H1 (cell line): ENCODE data around the gene RAB40A. TPM values are rescaled to one million over a fixed set of nuclear protein-coding genes. Genes with fewer than 3 reads are reported as not detected.

Experiments used
- CTCF ChIA-PET: fragments of 300-600 bp; sonication (Branson Sonifier 250); formaldehyde crosslinking; loops from one replicate; lab custom pipeline; 2021; ENCODE audit not compliant: partially characterized antibody; lab: Charles Lee
- POLR2A ChIA-PET: fragments of 300-600 bp; sonication (Branson Sonifier 250); formaldehyde crosslinking; loops from one replicate; lab custom pipeline; 2021; ENCODE audit warnings: inconsistent platforms; ENCODE audit not compliant: partially characterized antibody; lab: Charles Lee
- DNase-seq, 2 experiments: peaks; one replicate each; pipeline versions ENCODE4 v3.0.0 to v3.0.0-alpha.2; 2010 to 2022; ENCODE audit warnings: low spot score in 2 of 2, low read depth in 1 of 2, mixed read lengths in 1 of 2
- FAIRE-seq: peaks from 2 replicates; lab custom pipeline; 2011; peaks lifted over from hg19 to GRCh38; lab: Jason Lieb, UNC
- H2AFZ ChIP-seq: 2 replicates; pipeline ENCODE4 v1.8.1; 2012; ENCODE audit warnings: low read length, inconsistent platforms
- H2AK5ac ChIP-seq: 2 replicates; pipeline ENCODE4 v1.6.1; 2013; ENCODE audit warnings: low read depth, low read length
- H2BK120ac ChIP-seq: replicated peaks from 2 replicates; pipeline ENCODE3; 2013; ENCODE audit warnings: low read depth, low read length, inconsistent platforms
- H2BK12ac ChIP-seq: 2 replicates; pipeline ENCODE4 v1.6.1; 2013; ENCODE audit warnings: low read depth, low read length
- H2BK15ac ChIP-seq: 2 replicates; pipeline ENCODE4 v1.6.1; 2013; ENCODE audit warnings: low read length
- H2BK20ac ChIP-seq: 2 replicates; pipeline ENCODE4 v1.6.1; 2013; ENCODE audit warnings: low read length
- H2BK5ac ChIP-seq: 2 replicates; pipeline ENCODE4 v1.6.1; 2013; ENCODE audit warnings: low read depth, low read length
- H3K14ac ChIP-seq: 2 replicates; pipeline ENCODE4 v1.6.1; 2013; ENCODE audit warnings: inconsistent platforms; ENCODE audit not compliant: insufficient read length
- H3K18ac ChIP-seq: 2 replicates; pipeline ENCODE4 v1.6.1; 2013; ENCODE audit warnings: low read length; ENCODE audit errors: extremely low read depth
- H3K23ac ChIP-seq: 2 replicates; pipeline ENCODE4 v1.6.1; 2013; ENCODE audit warnings: inconsistent platforms; ENCODE audit not compliant: insufficient read length
- H3K23me2 ChIP-seq: 2 replicates; pipeline ENCODE4 v1.6.1; 2013; ENCODE audit warnings: low read depth, low read length
- H3K27ac ChIP-seq: 2 replicates; pipeline ENCODE4 v1.6.1; 2011; ENCODE audit warnings: low read depth, low read length, inconsistent platforms
- H3K27me3 ChIP-seq, 4 experiments: replicated peaks in 1 of 4; 1 replicate in 1 of 4; 2 replicates in 3 of 4; pipeline versions ENCODE4 v1.6.1 to v1.8.1; 2011 to 2013; ENCODE audit warnings: low read length in 3 of 4, mild to moderate bottlenecking in 3 of 4, inconsistent platforms in 2 of 4, mixed read lengths in 2 of 4, moderate library complexity in 1 of 4; ENCODE audit not compliant: control insufficient read depth in 3 of 4, insufficient read depth in 3 of 4; ENCODE audit errors: extremely low read depth in 1 of 4
- H3K36me3 ChIP-seq, 4 experiments: 2 replicates each; pipeline versions ENCODE4 v1.6.1 to v1.8.1; 2011 to 2013; ENCODE audit warnings: mild to moderate bottlenecking in 4 of 4, low read length in 3 of 4, moderate library complexity in 2 of 4, control low read depth in 1 of 4, inconsistent platforms in 1 of 4; ENCODE audit not compliant: insufficient read depth in 4 of 4, control insufficient read depth in 2 of 4
- H3K4ac ChIP-seq: replicated peaks from 2 replicates; pipeline ENCODE3; 2013; ENCODE audit warnings: low read length, low read depth, mixed read lengths, inconsistent platforms; ENCODE audit not compliant: insufficient read length
- H3K4me1 ChIP-seq, 4 experiments: replicated peaks in 1 of 4; 1 replicate in 1 of 4; 2 replicates in 3 of 4; pipeline versions ENCODE4 v1.6.1 to v1.8.1; 2011 to 2013; ENCODE audit warnings: low read length in 3 of 4, inconsistent platforms in 2 of 4, mixed read lengths in 1 of 4; ENCODE audit not compliant: insufficient read depth in 4 of 4, control insufficient read depth in 3 of 4
- H3K4me2 ChIP-seq, 2 experiments: 2 replicates each; pipeline versions ENCODE4 v1.6.1 to v1.8.1; 2011 to 2013; ENCODE audit warnings: low read depth in 2 of 2, low read length in 2 of 2, control low read depth in 1 of 2, inconsistent platforms in 1 of 2, mild to moderate bottlenecking in 1 of 2; ENCODE audit not compliant: insufficient read depth in 1 of 2
- H3K4me3 ChIP-seq, 4 experiments: fragments of 200-600, 300-600 bp in 1 of 4; sonication (generic), shearing (Covaris generic), sonication (Bioruptor Twin) in 1 of 4; 2 replicates each; pipeline versions ENCODE4 v1.5.1 to v1.8.1; 2011 to 2016; ENCODE audit warnings: low read length in 4 of 4, low read depth in 3 of 4, control low read depth in 2 of 4, inconsistent platforms in 2 of 4, mild to moderate bottlenecking in 2 of 4, mixed read lengths in 1 of 4, moderate library complexity in 1 of 4; ENCODE audit not compliant: insufficient read depth in 2 of 4; ENCODE audit errors: extremely low read depth in 1 of 4
- H3K56ac ChIP-seq: replicated peaks from 2 replicates; pipeline ENCODE3; 2013; ENCODE audit warnings: low read depth, mild to moderate bottlenecking, mixed read lengths, low read length, inconsistent platforms; ENCODE audit not compliant: insufficient read length
- H3K79me1 ChIP-seq: 2 replicates; pipeline ENCODE4 v1.6.1; 2013; ENCODE audit warnings: low read depth, low read length, control low read depth
- H3K79me2 ChIP-seq, 2 experiments: 2 replicates each; pipeline versions ENCODE4 v1.6.1 to v1.8.1; 2012 to 2013; ENCODE audit warnings: low read length in 2 of 2, mild to moderate bottlenecking in 2 of 2, inconsistent platforms in 1 of 2; ENCODE audit not compliant: insufficient read depth in 2 of 2, control insufficient read depth in 1 of 2
- H3K9ac ChIP-seq, 4 experiments: replicated peaks in 1 of 4; 1 replicate in 1 of 4; 2 replicates in 3 of 4; pipeline versions ENCODE4 v1.6.1 to v1.8.1; 2011 to 2013; ENCODE audit warnings: low read depth in 3 of 4, low read length in 3 of 4, control low read depth in 2 of 4, mild to moderate bottlenecking in 2 of 4, moderate library complexity in 2 of 4, inconsistent platforms in 1 of 4; ENCODE audit errors: extremely low read depth in 1 of 4
- H3K9me3 ChIP-seq, 2 experiments: 2 replicates each; pipeline versions ENCODE4 v1.6.1 to v1.8.1; 2012 to 2013; ENCODE audit warnings: mild to moderate bottlenecking in 2 of 2, moderate library complexity in 2 of 2, control low read depth in 1 of 2, inconsistent platforms in 1 of 2, low read depth in 1 of 2, low read length in 1 of 2, mixed read lengths in 1 of 2; ENCODE audit not compliant: insufficient read depth in 2 of 2
- H4K20me1 ChIP-seq, 2 experiments: replicated peaks in 1 of 2; 2 replicates each; pipeline versions ENCODE3 to v1.8.1; 2011 to 2013; ENCODE audit warnings: inconsistent platforms in 2 of 2, low read length in 2 of 2, mild to moderate bottlenecking in 1 of 2; ENCODE audit not compliant: insufficient read depth in 2 of 2, control insufficient read depth in 1 of 2
- H4K5ac ChIP-seq: 2 replicates; pipeline ENCODE4 v1.6.1; 2013; ENCODE audit warnings: low read length, low read depth, mixed read lengths, inconsistent platforms; ENCODE audit not compliant: insufficient read length
- H4K8ac ChIP-seq: 2 replicates; pipeline ENCODE4 v1.8.0; 2013; ENCODE audit warnings: mild to moderate bottlenecking, moderate library complexity, low read length, inconsistent platforms; ENCODE audit not compliant: insufficient read depth; ENCODE audit errors: extremely low read depth
- H4K91ac ChIP-seq: replicated peaks from 2 replicates; pipeline ENCODE3; 2013; ENCODE audit warnings: low read length, mixed read lengths, inconsistent platforms; ENCODE audit not compliant: insufficient read length
- CTCF ChIP-seq, 3 experiments: IDR thresholded peaks; 1 replicate in 2 of 3; 2 replicates in 1 of 3; pipeline versions ENCODE4 v1.5.1 to v1.6.1; 2011; ENCODE audit warnings: low read length in 3 of 3, mild to moderate bottlenecking in 3 of 3, inconsistent platforms in 2 of 3, low read depth in 1 of 3, moderate library complexity in 1 of 3; ENCODE audit not compliant: insufficient read depth in 1 of 3; ENCODE audit errors: control extremely low read depth in 1 of 3
- HDAC2 ChIP-seq, 2 experiments: fragments of 300-600 bp in 1 of 2; sonication (generic) in 1 of 2; IDR thresholded peaks; 2 replicates each; pipeline ENCODE4 v1.6.1; 2011 to 2012; ENCODE audit warnings: low read depth in 2 of 2, low read length in 2 of 2, mild to moderate bottlenecking in 2 of 2, moderate library complexity in 2 of 2, borderline replicate concordance in 1 of 2, inconsistent platforms in 1 of 2
- JUND ChIP-seq: IDR thresholded peaks from 2 replicates; pipeline ENCODE4 v1.6.1; 2011; ENCODE audit warnings: mild to moderate bottlenecking, improper control_type of control experiment, low read length
- RAD21 ChIP-seq, 2 experiments: IDR thresholded peaks in 1 of 2; conservative IDR thresholded peaks in 1 of 2; 2 replicates each; pipeline ENCODE4 v1.6.1; 2011; ENCODE audit warnings: low read depth in 2 of 2, low read length in 2 of 2, improper control_type of control experiment in 1 of 2, inconsistent platforms in 1 of 2, mild to moderate bottlenecking in 1 of 2, moderate library complexity in 1 of 2
- RXRA ChIP-seq: IDR thresholded peaks from 2 replicates; pipeline ENCODE4 v1.6.1; 2011; ENCODE audit warnings: low read depth, mild to moderate bottlenecking, low read length, moderate library complexity; ENCODE audit not compliant: insufficient read depth
- SP1 ChIP-seq: IDR thresholded peaks from 2 replicates; pipeline ENCODE4 v1.6.1; 2011; ENCODE audit warnings: low read depth, low read length
- SRF ChIP-seq: IDR thresholded peaks from 2 replicates; pipeline ENCODE4 v1.6.1; 2011; ENCODE audit warnings: mild to moderate bottlenecking, low read depth, low read length, moderate library complexity
- TAF1 ChIP-seq: IDR thresholded peaks from 2 replicates; pipeline ENCODE4 v1.6.1; 2011; ENCODE audit warnings: mild to moderate bottlenecking, low read depth, low read length
- TAF7 ChIP-seq: optimal IDR thresholded peaks from 2 replicates; pipeline ENCODE3; 2011; ENCODE audit warnings: low read depth, mild to moderate bottlenecking, inconsistent platforms, low read length, moderate library complexity, borderline replicate concordance
- ZNF274 ChIP-seq: IDR thresholded peaks from 2 replicates; pipeline ENCODE4 v1.7.0; 2012; ENCODE audit warnings: low read length, borderline replicate concordance; ENCODE audit errors: extremely low read depth
- WGBS, 2 experiments: shearing (Covaris generic) in 1 of 2; methylation state at CpG; one replicate each; pipeline versions ENCODE4 v1.1.6 to v1.1.7; 2013 to 2015; ENCODE audit warnings: low lambda C conversion rate in 2 of 2, mixed read lengths in 2 of 2, inconsistent platforms in 1 of 2, low coverage in 1 of 2, missing lambda C conversion rate in 1 of 2; ENCODE audit not compliant: insufficient replicate concordance in 2 of 2, insufficient coverage in 1 of 2, insufficient read length in 1 of 2; ENCODE audit errors: extremely low coverage in 1 of 2, missing lambda C conversion rate in 1 of 2; 5-methylcytosine and 5-hydroxymethylcytosine counted together
- polyA plus RNA-seq, 7 experiments: library from polyadenylated mRNA; depleted of rRNA in 3 of 7; stranded (reverse) in 5 of 7; unstranded in 2 of 7; fragments of >200 nt in 5 of 7; fragments of 200-250 nt in 2 of 7; gene quantifications; 1 replicate in 5 of 7; 2 replicates in 1 of 7; 4 replicates in 1 of 7; pipeline versions ENCODE4 v1.2.1 to v1.2.3, GENCODE V29; 2011 to 2013; ENCODE audit warnings: missing spikeins in 2 of 7, mixed read lengths in 2 of 7
- total RNA-seq: library from RNA; stranded (reverse); fragmentation: NEBNext Ultra II Directional; extraction: Animal tissue kit (Norgen Biotek cat#: 25700); gene quantifications from 2 replicates; pipeline ENCODE4 v1.2.1, GENCODE V29; 2021

Gene RAB40A
- total and polyA plus RNA-seq, 2 of the 8 experiments (the other 6 are each of a cell fraction or from before 2014, with no cell fraction given), result 0.09 to 0.21 TPM

- Histone ChIP-seq H2BK20ac (no peak overlapping the region), H3K9ac (no peak overlapping the region), H4K91ac (no peak overlapping the region), H3K56ac (no peak overlapping the region), H3K4me1 (no peaks in the 10 kb centered on the region), H2BK15ac (no peak overlapping the region), H3K79me2 (no peaks in the 10 kb centered on the region), H3K23me2 (no peaks in the 10 kb centered on the region), H3K4me2 (no peak overlapping the region), H2AFZ (no peak overlapping the region), H4K8ac (no peak overlapping the region), H3K4me3 (no peak overlapping the region), H3K4ac (no peak overlapping the region), H2AK5ac (no peak overlapping the region), H3K27me3 (no peaks in the 10 kb centered on the region), H4K5ac (no peak overlapping the region), H3K79me1 (no peaks in the 10 kb centered on the region), H3K18ac (no peak overlapping the region), H4K20me1 (no peaks in the 10 kb centered on the region), H3K23ac (no peak overlapping the region), H2BK12ac (no peak overlapping the region), H3K36me3 (no peaks in the 10 kb centered on the region), H2BK120ac (no peak overlapping the region), H3K27ac (no peak overlapping the region), H2BK5ac (no peak overlapping the region), H3K14ac (no peak overlapping the region), H3K9me3 (no peaks in the 10 kb centered on the region)
- POLR2A ChIA-PET, result interaction anchor here (1.0 kb wide), 1 partner anchor 127 kb away, joined by 3 read pairs; the partner anchor contains the start of gene TCEAL9
- DNase-seq (no peak), FAIRE-seq (peak; percentile 45)
- CTCF ChIA-PET, result interaction anchor here (2.3 kb wide), 1 partner anchor 20 kb away, joined by 7 read pairs; no protein-coding TSS in a partner anchor
- TF ChIP-seq SP1, result no peak
- no peak for TF ChIP-seq RAD21 (IDR thresholded peaks at IDR 0.05 in 1 of 2, conservative IDR thresholded peaks at IDR 0.05 in 1 of 2; ENCODE audit: low read depth in 2 of 2, low read length in 2 of 2)
- no peak for TF ChIP-seq SRF
- TF ChIP-seq HDAC2 (IDR thresholded peaks at IDR 0.05; ENCODE audit: borderline replicate concordance in 1 of 2, low read depth in 2 of 2, low read length in 2 of 2), result no peak
- no peak for TF ChIP-seq RXRA
- TF ChIP-seq TAF7, result no peak
- no peak for TF ChIP-seq TAF1
- TF ChIP-seq ZNF274, result no peak
- no peak for TF ChIP-seq JUND
- TF ChIP-seq CTCF (IDR thresholded peaks at IDR 0.05; ENCODE audit: control extremely low read depth in 1 of 3, insufficient read depth in 1 of 3, low read depth in 1 of 3, low read length in 3 of 3), result no peak
- WGBS, 2 experiments, result 93% methylated on average over 2 of the region's 4 CpGs; no CpG with 5 or more reads in 1 of the 2 experiments
Measured at GRCh38 chrX:103483720-103484119, 35.6 kb downstream of the RAB40A start.
